ENCODE results near the gene PFKP.

DNA sequence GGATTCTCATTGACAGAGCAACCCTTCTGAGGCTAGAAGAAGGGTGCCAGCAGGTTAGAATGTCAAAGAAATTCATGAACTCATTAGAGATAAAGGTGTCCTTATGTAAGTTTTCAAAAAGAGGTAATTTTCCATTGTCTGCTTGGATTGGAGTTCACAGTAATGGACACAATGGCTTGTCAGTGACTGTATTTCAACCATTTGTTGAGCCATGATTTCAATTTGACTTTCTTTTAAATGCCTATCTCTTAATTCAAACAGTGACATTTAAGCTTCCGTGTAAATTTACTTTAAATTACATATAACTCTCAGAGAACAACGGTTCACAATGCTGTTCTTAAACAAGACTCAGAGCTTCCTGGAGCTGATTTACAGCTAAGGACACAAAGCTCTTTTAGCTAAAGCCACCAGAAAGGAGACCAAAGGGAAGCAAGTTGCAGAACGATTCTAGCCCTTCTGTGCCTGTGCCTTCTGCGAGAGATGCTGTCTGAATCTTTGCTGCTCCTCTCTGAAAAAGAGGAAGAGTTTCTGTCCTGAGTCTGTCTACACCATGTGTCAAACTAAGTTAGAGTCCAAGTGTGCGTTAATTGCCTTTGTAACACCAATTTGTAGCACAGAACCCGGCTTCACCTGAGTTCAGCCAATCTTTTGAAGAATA is 42.2 kb upstream of the PFKP start:
- TF ChIP-seq, protein P1, sequence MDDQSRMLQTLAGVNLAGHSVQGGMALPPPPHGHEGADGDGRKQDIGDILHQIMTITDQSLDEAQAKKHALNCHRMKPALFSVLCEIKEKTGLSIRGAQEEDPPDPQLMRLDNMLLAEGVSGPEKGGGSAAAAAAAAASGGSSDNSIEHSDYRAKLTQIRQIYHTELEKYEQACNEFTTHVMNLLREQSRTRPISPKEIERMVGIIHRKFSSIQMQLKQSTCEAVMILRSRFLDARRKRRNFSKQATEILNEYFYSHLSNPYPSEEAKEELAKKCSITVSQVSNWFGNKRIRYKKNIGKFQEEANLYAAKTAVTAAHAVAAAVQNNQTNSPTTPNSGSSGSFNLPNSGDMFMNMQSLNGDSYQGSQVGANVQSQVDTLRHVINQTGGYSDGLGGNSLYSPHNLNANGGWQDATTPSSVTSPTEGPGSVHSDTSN (CRISPR knock-in tag; IDR thresholded peaks at IDR 0.05), result no peak
- TF ChIP-seq, protein P2, sequence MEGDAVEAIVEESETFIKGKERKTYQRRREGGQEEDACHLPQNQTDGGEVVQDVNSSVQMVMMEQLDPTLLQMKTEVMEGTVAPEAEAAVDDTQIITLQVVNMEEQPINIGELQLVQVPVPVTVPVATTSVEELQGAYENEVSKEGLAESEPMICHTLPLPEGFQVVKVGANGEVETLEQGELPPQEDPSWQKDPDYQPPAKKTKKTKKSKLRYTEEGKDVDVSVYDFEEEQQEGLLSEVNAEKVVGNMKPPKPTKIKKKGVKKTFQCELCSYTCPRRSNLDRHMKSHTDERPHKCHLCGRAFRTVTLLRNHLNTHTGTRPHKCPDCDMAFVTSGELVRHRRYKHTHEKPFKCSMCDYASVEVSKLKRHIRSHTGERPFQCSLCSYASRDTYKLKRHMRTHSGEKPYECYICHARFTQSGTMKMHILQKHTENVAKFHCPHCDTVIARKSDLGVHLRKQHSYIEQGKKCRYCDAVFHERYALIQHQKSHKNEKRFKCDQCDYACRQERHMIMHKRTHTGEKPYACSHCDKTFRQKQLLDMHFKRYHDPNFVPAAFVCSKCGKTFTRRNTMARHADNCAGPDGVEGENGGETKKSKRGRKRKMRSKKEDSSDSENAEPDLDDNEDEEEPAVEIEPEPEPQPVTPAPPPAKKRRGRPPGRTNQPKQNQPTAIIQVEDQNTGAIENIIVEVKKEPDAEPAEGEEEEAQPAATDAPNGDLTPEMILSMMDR (tag by site-specific recombination; IDR thresholded peaks at IDR 0.05), result no peak
- TF ChIP-seq ZNF24 (tag by site-specific recombination; IDR thresholded peaks at IDR 0.05) (no peak), RBAK (tag by site-specific recombination; IDR thresholded peaks at IDR 0.05) (no peak), ZEB2 (tag by site-specific recombination; IDR thresholded peaks at IDR 0.05) (no peak)
- TF ChIP-seq, protein P3, sequence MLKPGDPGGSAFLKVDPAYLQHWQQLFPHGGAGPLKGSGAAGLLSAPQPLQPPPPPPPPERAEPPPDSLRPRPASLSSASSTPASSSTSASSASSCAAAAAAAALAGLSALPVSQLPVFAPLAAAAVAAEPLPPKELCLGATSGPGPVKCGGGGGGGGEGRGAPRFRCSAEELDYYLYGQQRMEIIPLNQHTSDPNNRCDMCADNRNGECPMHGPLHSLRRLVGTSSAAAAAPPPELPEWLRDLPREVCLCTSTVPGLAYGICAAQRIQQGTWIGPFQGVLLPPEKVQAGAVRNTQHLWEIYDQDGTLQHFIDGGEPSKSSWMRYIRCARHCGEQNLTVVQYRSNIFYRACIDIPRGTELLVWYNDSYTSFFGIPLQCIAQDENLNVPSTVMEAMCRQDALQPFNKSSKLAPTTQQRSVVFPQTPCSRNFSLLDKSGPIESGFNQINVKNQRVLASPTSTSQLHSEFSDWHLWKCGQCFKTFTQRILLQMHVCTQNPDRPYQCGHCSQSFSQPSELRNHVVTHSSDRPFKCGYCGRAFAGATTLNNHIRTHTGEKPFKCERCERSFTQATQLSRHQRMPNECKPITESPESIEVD (tag by site-specific recombination; IDR thresholded peaks at IDR 0.05), result no peak

Measured in HEK293 (cell line).